HK-2 (cell line): ENCODE measurements around the gene FMNL2.
A peak's percentile ranks its signal among the peaks of the same experiment; 100 is the strongest.
"Not testable (repeated sequence)": the region's sequence is repeated elsewhere in the genome, so short reads cannot be mapped to it uniquely, and the experiment has no call there.

Experiments used
- DNase-seq: peaks from one replicate; pipeline ENCODE4 v3.0.0-alpha.2; 2018; ENCODE audit not compliant: unreplicated experiment

Gene FMNL2

GRCh38 chr2:152522446-152522845, 187.5 kb downstream of the FMNL2 start:
- DNase-seq = not testable (repeated sequence)

- no peak for DNase-seq
Observed at GRCh38 chr2:152523091-152523490, 188.1 kb downstream of the FMNL2 start.

- DNase-seq = no peak
Observed at GRCh38 chr2:152525277-152525838, 190.4 kb downstream of the FMNL2 start.

GRCh38 chr2:152529420-152530115, 194.6 kb downstream of the FMNL2 start:
- no peak for DNase-seq

- DNase-seq = no peak
Observed at GRCh38 chr2:152532241-152532640, 197.3 kb downstream of the FMNL2 start.

GRCh38 chr2:152534460-152535135, 199.6 kb downstream of the FMNL2 start:
- no peak for DNase-seq

GRCh38 chr2:152537081-152537651, 202.2 kb downstream of the FMNL2 start:
- DNase-seq = no peak

- no peak for DNase-seq
Observed at GRCh38 chr2:152539424-152539823, 204.4 kb downstream of the FMNL2 start.

- DNase-seq = no peak
Observed at GRCh38 chr2:152541712-152542111, 206.7 kb downstream of the FMNL2 start.

- no peak for DNase-seq
Observed at GRCh38 chr2:152542337-152542994, 207.5 kb downstream of the FMNL2 start.

- peak; percentile 67 for DNase-seq
Observed at GRCh38 chr2:152542995-152543481, 208.1 kb downstream of the FMNL2 start.

- DNase-seq = no peak
Observed at GRCh38 chr2:152543717-152544116, 208.7 kb downstream of the FMNL2 start.

GRCh38 chr2:152544638-152545037, 209.7 kb downstream of the FMNL2 start:
- DNase-seq = no peak

GRCh38 chr2:152546230-152546837, 211.4 kb downstream of the FMNL2 start:
- DNase-seq = no peak

- no peak for DNase-seq
Observed at GRCh38 chr2:152548111-152548875, 213.3 kb downstream of the FMNL2 start.

GRCh38 chr2:152548996-152549395, 214.0 kb downstream of the FMNL2 start:
- no peak for DNase-seq

- DNase-seq = peak; percentile 27
Observed at GRCh38 chr2:152549423-152549822, 214.4 kb downstream of the FMNL2 start.

- no peak for DNase-seq
Observed at GRCh38 chr2:152550386-152550785, 215.4 kb downstream of the FMNL2 start.

GRCh38 chr2:152552888-152553287, 217.9 kb downstream of the FMNL2 start:
- DNase-seq = no peak

GRCh38 chr2:152553518-152553917, 218.5 kb downstream of the FMNL2 start:
- no peak for DNase-seq

GRCh38 chr2:152555048-152555447, 220.1 kb downstream of the FMNL2 start:
- no peak for DNase-seq
